MM.1S (cell line): ENCODE measurements around the gene NOC4L.

Experiments used
- CTCF ChIP-seq: fragments of 300-600 bp; sonication (generic); IDR thresholded peaks from 2 replicates; pipeline ENCODE4 v1.5.1; 2016; ENCODE audit warnings: antibody characterized with exemption, low read length, mixed read lengths
- EZH2phosphoT487 ChIP-seq: fragments of 300-600 bp; sonication (generic); IDR thresholded peaks from 2 replicates; pipeline ENCODE4 v1.6.1; 2018; ENCODE audit warnings: antibody characterized with exemption, low read length

GRCh38 chr12:132173135-132174014, 29.1 kb downstream of the NOC4L start:
- no peak for TF ChIP-seq EZH2phosphoT487
- no peak for TF ChIP-seq CTCF
